GM12874 (cell line): ENCODE results near the gene DOK4.

Experiments used
- TF ChIP-seq, protein P1 (sequence below): IDR thresholded peaks from 2 replicates; pipeline ENCODE4 v1.5.1; 2011; ENCODE audit warnings: low read depth, mild to moderate bottlenecking, control low read depth, low read length, moderate library complexity; ENCODE audit not compliant: insufficient read depth

The DOK4 gene

DNA sequence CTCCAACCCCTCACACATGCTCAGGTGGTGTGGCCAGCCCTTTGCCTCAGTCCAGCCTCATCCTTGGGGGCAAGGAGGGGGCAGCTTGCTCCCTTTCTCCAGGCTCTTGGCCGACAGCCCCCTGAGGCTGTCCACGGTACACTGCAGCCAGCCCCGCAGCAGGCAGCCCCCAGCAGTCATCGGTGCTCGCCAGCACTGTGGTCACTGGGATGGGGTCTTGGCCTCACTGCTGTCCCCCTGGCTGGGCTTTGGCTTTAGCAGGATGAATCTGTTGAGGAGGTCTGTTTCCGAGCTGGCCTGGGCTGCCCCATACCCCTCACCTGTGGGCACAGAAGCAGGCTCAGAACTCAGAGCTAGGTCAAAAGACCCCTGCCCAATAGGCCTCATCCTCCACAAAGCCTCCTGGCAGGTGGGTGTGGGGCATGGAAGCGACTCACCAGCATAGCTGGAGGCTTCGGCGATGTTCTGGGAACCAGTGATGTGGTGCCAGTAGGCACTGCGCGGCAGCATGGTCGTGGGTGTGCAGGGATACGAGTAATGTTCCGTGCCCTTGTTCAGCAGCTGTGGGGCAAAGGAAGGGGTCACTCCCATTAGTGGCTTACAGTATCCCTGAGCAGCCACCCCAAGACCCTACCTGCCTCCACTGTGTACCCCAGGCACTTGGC lies 13.0 kb downstream of the DOK4 start:
- TF ChIP-seq, protein P1, sequence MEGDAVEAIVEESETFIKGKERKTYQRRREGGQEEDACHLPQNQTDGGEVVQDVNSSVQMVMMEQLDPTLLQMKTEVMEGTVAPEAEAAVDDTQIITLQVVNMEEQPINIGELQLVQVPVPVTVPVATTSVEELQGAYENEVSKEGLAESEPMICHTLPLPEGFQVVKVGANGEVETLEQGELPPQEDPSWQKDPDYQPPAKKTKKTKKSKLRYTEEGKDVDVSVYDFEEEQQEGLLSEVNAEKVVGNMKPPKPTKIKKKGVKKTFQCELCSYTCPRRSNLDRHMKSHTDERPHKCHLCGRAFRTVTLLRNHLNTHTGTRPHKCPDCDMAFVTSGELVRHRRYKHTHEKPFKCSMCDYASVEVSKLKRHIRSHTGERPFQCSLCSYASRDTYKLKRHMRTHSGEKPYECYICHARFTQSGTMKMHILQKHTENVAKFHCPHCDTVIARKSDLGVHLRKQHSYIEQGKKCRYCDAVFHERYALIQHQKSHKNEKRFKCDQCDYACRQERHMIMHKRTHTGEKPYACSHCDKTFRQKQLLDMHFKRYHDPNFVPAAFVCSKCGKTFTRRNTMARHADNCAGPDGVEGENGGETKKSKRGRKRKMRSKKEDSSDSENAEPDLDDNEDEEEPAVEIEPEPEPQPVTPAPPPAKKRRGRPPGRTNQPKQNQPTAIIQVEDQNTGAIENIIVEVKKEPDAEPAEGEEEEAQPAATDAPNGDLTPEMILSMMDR = no peak

DNA sequence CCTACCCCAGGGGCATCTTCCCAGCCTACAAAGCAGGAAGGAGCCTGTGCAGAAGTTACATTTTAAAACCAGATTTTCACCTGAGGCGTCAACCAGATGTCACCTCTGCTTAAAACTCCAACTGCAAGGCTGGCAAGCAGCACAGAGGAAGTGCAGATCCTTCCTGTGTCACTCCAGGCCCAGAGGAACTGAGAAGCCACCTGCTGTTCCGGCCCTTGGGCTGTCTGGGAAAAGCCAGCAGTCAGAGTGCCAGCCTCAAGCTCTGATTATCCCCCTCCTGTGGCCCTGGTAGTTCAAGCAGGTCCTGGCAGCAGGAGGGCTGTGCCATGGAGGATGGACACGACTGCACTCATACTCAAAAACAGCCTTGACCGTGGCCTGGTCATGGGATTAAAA lies 13.6 kb downstream of the DOK4 start:
- TF ChIP-seq, protein P1 = no peak

DNA sequence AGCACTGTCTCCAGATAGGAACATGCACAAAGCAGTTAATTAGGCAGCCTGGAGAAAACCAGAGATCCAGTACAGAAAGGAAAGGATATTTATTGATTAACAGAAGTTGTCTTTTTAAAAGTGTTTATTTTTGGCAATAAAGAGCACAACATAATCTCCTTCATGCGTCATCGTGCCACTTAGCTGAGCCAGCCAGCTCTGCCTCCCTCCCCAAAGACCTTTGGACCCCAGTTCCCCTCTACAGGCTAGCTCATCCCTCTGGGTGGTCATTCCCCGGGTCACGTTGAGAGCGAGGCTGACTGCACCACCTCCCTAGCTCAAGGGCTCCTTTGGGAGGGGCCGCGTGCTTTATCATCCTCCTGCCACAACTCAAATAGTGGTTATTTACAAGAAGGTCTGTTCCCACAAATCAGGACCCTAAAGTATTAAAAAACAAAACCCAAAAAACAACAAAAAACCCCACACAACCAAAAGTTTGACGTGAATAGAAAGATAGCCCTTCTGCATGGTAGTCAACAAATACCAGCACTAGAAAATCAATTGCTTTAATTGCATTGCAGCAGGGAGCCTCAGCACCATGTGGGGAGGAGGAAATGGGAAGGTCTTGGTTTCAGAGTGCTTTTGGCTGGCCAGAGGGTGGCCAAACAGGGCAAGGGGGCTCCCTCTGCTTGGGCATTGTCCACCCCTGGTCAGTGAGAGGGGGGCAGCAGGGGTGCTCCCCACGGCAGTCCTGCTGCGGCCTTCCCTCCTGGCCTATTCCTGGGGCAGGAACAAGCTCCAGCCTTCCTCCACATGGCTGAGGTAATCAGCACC lies 14.2 kb downstream of the DOK4 start:
- TF ChIP-seq, protein P1 = no peak

DNA sequence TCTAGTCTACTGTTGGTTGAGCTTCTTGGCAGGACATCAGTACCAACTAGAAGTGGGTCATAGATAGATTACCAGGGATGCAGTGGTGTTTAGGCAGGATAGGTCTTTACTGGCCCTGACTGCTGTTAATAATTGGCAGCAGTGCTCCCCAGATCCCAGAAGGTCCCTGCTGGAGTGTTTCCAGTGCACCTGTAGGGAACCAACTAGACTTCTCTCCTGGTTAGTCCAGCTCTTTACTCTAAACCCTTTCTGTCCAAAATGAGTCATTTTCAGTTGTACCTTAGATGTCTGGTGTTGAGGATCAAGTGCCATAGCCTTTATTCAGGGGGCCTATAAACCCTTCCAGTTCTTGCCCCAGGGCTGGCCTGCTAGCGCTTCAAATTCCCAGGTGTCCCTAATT lies 15.1 kb downstream of the DOK4 start:
- TF ChIP-seq, protein P1 = no peak

DNA sequence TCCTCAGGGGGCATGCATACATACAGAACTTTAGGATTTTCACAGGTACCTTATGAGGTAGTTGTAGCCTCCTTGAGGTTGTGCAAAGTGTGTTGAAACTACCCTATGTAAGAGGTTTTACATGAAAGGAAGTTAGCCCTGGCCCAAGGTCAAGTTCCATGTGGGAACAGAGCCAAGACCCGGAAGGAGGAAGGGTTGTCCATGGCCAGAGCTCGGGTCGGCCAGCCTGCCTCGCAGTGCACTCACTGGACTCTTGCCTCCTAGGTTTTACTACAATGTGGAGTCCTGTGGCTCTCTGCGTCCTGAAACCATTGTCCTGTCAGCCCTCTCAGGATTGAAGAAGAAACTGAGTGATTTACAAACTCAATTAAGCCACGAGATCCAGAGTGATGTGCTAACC lies 15.6 kb downstream of the DOK4 start:
- TF ChIP-seq, protein P1 = no peak

DNA sequence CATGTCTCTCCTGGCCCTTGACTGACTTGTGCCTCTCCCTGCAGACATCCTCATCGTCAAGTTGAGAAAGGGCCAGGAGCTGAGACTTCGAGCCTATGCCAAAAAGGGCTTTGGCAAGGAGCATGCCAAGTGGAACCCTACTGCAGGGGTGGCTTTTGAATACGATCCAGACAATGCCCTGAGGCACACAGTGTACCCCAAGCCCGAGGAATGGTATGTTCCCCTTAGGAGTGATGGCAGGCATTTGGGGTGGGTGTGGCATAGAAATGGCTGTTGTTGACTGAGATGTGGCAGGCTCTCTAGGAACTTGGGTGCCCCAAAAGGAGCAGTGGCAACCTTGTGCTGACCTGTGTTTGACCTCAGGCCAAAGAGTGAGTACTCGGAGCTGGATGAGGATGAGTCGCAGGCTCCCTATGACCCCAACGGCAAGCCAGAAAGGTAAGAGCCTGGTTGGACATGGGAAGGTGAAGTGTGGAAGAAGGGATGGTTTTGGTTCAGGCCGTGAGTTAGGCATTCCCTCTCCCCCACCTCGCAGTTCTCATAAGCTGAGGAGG lies 16.3 kb downstream of the DOK4 start:
- TF ChIP-seq, protein P1 = no peak

DNA sequence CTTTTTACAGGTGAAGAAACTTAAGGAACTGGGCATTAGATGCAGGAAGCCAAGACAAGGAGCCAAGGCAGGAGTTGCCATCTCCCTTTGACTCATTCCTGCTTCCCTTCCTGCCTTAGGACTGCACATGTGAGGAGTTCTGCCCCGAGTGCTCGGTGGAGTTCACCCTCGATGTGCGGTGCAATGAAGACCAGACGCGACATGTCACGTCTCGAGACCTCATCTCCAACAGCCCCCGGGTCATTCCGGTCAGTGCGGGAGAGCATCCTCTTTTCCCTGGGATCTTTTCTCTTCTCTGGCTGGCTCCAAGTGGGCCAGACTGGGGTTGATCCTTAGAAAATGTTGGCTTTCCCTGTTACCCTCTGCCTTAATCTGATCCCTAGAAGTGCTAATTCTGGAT lies 17.2 kb downstream of the DOK4 start:
- TF ChIP-seq, protein P1 = no peak
